ENCODE results near the gene TMEM63B. TPM values are rescaled to one million over a fixed set of nuclear protein-coding genes. Genes with fewer than 3 reads are reported as not detected.

Gene TMEM63B
- total and polyA plus RNA-seq, 2 of the 8 experiments (the other 6 are each of a cell fraction or from before 2014, with no cell fraction given), result 61.1 to 96.8 TPM

DNA sequence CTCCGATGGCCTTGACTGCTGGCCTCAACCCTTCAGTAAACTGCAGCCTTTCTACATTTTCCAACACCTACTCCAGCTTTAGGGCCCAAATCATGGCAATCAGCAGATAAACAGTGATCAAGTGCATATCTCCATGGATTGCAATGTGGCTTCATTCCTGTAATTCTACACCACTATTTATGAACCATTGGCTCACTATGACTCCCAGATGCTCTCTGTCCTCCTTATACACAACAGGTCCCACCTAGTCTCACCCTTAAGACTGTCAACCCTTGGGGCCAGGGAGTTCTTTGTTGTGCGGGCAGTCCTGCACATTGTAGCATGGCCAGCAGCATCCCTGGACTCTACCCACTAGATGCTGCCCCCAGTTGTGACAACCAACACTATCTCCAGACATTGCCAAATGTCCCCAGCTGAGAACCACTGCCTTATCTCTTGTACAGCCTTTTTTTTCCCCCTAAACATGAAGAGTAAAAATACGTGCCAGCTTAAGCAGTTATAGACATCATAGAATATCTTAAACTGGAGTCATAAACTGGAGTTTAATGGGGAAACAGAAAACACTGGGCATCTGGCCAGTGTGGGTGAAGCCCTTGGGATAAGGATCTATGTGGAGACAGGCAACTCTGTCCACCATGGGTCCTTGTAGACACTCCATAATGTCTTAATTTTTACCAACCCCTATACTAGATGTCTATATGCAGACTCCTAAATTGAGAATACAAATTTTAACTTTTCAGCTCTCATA lies 21.2 kb upstream of the TMEM63B start:
- Histone ChIP-seq H4K5ac (ENCODE audit: insufficient read length, low read depth, low read length) (no peak overlapping the region), H2BK12ac (ENCODE audit: low read depth, low read length) (no peak overlapping the region), H2BK20ac (ENCODE audit: low read length) (no peak overlapping the region), H3K4ac (replicated peaks; ENCODE audit: insufficient read length, low read depth, low read length) (no peak overlapping the region), H4K20me1 (replicated peaks in 1 of 2; ENCODE audit: control insufficient read depth in 1 of 2, insufficient read depth in 2 of 2, low read length in 2 of 2) (peaks cover 8 to 25% of the 10 kb centered on the region in 2 experiments), H3K79me1 (ENCODE audit: low read depth, low read length) (peaks cover 11% of the 10 kb centered on the region), H2BK120ac (replicated peaks; ENCODE audit: low read depth, low read length) (no peak overlapping the region), H3K23ac (ENCODE audit: insufficient read length) (no peak overlapping the region), H4K91ac (replicated peaks; ENCODE audit: insufficient read length, low read length) (no peak overlapping the region), H3K56ac (replicated peaks; ENCODE audit: insufficient read length, low read depth, low read length) (no peak overlapping the region), H4K8ac (ENCODE audit: extremely low read depth, insufficient read depth, low read length) (no peak overlapping the region), H2AK5ac (ENCODE audit: low read depth, low read length) (no peak overlapping the region), H3K9ac (replicated peaks in 1 of 4; ENCODE audit: extremely low read depth in 1 of 4, low read depth in 3 of 4, low read length in 3 of 4) (no peak overlapping the region), H3K23me2 (ENCODE audit: low read depth, low read length) (no peaks in the 10 kb centered on the region), H2AFZ (ENCODE audit: low read length) (no peak overlapping the region), H3K4me3 (ENCODE audit: extremely low read depth in 1 of 4, insufficient read depth in 2 of 4, low read depth in 3 of 4, low read length in 4 of 4) (no peak overlapping the region), H3K4me1 (replicated peaks in 1 of 4; ENCODE audit: control insufficient read depth in 3 of 4, insufficient read depth in 4 of 4, low read length in 3 of 4) (peaks cover 0 to 9% (median 0%) of the 10 kb centered on the region in 4 experiments; a peak in 2 of 7 replicates), H2BK15ac (ENCODE audit: low read length) (no peak overlapping the region), H3K14ac (ENCODE audit: insufficient read length) (no peak overlapping the region), H3K18ac (ENCODE audit: extremely low read depth, low read length) (no peak overlapping the region), H2BK5ac (ENCODE audit: low read depth, low read length) (no peak overlapping the region), H3K27ac (ENCODE audit: low read depth, low read length) (no peak overlapping the region), H3K27me3 (replicated peaks in 1 of 4; ENCODE audit: control insufficient read depth in 3 of 4, extremely low read depth in 1 of 4, insufficient read depth in 3 of 4, low read length in 3 of 4) (no peaks in the 10 kb centered on the region), H3K79me2 (ENCODE audit: control insufficient read depth in 1 of 2, insufficient read depth in 2 of 2, low read length in 2 of 2) (peaks cover 0 to 14% of the 10 kb centered on the region in 2 experiments; a peak in 1 of 4 replicates), H3K4me2 (ENCODE audit: insufficient read depth in 1 of 2, low read depth in 2 of 2, low read length in 2 of 2) (no peak overlapping the region), H3K36me3 (ENCODE audit: control insufficient read depth in 2 of 4, insufficient read depth in 4 of 4, low read length in 3 of 4) (peaks cover 9 to 52% (median 20%) of the 10 kb centered on the region in 4 experiments; a peak in 7 of 8 replicates), H3K9me3 (ENCODE audit: insufficient read depth in 2 of 2, low read depth in 1 of 2, low read length in 1 of 2) (no peaks in the 10 kb centered on the region)
- FAIRE-seq (no peak), DNase-seq (ENCODE audit: low read depth in 1 of 2, low spot score in 2 of 2) (no peak)
- CTCF ChIA-PET (ENCODE audit: partially characterized antibody), result interaction anchor here (0.7 to 22.5 kb wide), 7 partner anchors 7 to 1886 kb away, joined by 3 to 255 read pairs (median 4); no protein-coding TSS in a partner anchor
- no peak for TF ChIP-seq FOSL1 (IDR thresholded peaks at IDR 0.05; ENCODE audit: insufficient read depth, low read depth, low read length)
- POLR2A ChIA-PET (ENCODE audit: partially characterized antibody), result interaction anchor here (1.0 to 2.2 kb wide), 5 partner anchors 8 to 141 kb away, joined by 3 to 5 read pairs (median 4); partner anchors contain the start of gene HSP90AB1
- 94% methylated on average over 3 of the region's 3 CpGs; no CpG with 5 or more reads in 1 of the 2 experiments for WGBS, 2 experiments (ENCODE audit: extremely low coverage in 1 of 2, insufficient coverage in 1 of 2, insufficient read length in 1 of 2, insufficient replicate concordance in 2 of 2, low coverage in 1 of 2, low lambda C conversion rate in 2 of 2, missing lambda C conversion rate in 1 of 2)

All from H1 (cell line).